HG03135 (cell line): ENCODE results near the gene FBLN2.
"Not testable (repeated sequence)": the region's sequence is repeated elsewhere in the genome, so short reads cannot be mapped to it uniquely, and the experiment has no call there.

ENCODE experiments used
- ATAC-seq: cut with Tn5 transposase; IDR thresholded peaks from one replicate; pipeline ENCODE4 v1.9.1; 2021; ENCODE audit warnings: mild to moderate bottlenecking, moderate library complexity; ENCODE audit not compliant: unreplicated experiment

The FBLN2 gene

DNA sequence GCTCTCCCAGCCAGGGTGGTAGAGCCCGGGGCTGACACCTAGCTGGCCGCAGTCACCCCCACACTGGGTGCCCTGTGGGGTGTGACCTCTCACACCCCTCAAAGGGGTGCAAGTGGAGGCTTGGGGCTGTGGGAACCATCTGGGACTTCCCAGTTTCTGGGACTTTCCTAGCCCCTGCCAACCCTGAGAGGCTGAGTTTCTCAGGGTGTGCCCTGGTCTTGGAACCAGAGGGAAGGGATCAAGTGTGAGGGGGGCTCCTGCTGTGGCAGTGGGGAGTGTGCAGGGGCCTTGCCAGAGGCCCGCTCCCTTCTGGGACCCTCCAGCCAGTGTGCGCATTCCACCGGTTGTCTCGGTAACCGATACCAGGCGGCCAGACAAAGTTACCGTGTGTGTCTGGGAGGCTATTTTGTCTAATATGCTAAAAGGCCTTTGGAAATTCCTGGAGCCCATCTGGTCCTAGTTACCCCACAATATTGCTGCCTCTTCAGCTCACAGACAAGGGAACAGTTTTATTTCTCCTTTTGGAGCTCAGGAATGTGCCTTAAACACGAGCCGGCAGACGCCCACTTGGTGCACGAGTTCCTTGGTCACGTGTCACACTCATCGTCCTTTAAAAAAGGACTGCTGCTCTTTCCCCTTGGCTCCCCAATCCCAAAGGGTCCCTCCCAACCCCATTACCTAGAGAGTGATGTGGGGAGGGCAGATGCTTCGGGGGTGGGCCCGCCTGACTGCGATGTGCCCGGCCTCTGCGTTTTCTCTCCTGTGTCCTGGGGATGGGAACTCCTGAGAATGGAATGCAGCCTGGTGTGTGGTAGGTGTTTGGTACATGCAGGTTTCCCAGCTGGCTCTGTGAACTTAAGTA lies 35.6 kb upstream of the FBLN2 start:
- ATAC-seq = no peak

DNA sequence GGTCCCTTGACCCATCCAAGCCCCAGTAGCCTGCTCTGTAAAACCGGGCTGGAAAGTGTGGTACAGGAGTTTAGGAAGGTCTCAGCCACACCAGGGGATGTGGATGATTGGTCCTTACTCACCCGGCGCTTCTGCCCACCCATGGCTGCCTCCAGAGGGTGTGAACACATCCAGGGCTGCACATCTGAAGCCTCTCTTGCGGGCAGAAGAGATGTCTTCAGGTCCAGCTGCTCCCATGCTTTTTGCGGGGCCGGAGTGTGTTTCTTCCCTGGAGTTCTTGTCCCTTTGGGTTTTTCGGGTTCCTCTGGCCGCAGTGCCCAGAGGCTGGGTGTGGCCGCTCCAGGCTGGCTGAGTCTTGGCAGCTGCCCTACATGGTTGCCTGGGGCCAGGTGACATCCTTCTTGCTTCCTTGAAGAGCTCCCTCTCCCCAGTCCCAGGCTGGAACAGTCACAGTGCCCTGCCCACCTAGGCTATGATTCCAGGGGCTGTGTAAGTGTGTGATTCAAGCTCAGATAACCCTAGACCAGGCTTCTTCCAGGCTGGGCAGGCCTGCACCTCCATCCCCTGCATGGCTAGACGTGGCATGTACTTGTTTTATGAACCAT lies 34.9 kb upstream of the FBLN2 start:
- ATAC-seq = no peak

DNA sequence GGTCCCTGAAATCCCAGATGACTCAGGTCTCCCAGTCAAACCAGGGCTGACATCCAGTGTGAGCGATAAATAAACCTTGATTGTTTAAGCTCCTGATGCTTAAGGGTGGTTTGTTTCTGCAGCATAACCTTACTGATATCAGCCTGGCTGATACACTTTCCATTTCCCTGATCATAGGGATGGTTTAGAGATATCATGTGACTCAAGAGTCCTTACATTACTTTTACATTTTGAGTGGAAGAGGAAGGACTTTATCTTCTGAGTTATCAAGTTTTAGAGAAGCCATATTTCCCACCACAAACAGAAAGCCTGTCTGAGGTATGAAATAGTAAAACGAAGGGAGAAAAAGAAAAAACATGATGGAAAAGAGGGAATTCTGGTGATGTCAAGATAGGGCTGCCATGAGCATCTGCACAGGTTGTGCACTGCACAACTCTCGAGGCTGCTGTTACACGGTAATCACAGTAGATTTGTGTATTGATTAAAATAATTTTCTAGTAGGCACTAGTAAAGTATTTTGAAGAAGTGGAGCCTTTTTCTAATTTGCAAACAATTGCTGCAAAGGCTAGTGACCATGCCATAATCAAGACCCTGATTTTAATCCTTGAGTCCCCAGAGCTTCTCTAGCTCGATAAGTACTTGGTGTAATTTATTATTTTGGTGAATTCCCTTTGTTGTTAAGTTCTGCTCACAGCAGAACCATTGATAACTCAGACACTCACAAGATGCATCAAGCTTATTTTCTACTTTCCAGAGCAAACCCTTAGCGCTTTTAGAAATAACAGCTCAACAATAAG lies 34.1 kb upstream of the FBLN2 start:
- no peak for ATAC-seq

DNA sequence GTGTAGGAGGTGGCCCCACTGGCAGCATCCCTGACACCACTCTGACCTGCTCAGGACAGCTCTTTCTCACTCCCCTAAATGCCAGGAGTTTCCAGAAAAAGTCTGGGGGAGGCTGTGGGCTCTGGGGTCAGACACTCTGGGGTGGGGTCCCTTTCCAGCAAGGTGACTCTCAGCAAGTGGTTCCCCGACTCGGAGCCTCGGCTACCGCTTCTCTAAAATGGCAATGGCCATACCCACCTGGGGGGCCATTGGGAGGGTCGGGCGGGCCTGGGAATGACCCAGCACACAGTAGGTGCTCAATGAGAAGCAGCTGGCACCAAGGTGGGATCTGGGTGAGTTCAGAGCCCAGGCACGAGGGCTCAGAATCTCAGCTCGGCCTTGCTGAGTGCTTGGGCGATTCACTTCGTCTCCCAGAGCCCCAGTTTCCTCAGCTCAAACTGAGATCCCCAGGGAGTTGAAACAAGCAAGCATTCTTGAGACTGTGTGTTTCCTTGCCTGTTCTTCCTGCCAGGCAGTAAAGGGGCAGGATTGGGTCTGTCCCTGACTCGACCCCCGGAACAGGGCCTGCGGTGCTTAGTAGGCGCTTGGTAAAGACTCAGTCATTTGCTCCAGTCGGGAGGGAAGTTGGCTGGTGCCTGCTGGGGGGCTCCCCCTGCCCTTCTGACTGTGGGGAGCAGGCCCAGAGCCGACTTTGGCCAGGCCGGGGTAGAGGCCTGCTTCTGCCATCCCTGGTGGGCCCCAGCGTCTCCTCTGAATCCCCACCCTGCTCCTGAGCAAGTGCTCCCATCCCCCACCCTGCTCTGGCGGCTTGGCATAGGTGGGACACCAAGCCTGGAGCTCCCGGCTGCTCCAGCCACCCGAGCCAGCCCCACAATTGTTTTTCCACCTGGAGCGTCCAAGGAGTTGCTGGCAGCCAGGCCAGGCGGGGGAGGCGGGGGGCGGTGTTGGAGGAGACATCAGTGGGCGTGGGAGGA lies 32.9 kb upstream of the FBLN2 start:
- no peak for ATAC-seq

DNA sequence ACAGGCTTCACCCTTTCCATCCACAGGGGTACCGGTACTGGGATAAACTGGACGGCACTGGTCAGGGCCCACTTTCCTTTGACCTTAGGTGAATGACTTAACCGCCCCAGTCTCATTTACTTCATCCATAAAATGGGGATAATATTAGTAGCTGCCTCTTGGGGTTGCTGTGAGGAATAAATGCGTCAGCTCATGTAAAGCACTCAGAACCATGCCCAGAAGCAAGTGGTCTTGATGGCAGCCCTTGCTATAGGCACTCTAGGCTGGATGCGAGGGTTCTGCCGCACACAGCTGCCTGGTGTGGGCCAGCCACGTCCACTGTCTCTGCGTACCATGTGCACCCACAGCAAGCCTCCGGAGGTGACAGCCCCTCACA lies 32.2 kb upstream of the FBLN2 start:
- no peak for ATAC-seq

DNA sequence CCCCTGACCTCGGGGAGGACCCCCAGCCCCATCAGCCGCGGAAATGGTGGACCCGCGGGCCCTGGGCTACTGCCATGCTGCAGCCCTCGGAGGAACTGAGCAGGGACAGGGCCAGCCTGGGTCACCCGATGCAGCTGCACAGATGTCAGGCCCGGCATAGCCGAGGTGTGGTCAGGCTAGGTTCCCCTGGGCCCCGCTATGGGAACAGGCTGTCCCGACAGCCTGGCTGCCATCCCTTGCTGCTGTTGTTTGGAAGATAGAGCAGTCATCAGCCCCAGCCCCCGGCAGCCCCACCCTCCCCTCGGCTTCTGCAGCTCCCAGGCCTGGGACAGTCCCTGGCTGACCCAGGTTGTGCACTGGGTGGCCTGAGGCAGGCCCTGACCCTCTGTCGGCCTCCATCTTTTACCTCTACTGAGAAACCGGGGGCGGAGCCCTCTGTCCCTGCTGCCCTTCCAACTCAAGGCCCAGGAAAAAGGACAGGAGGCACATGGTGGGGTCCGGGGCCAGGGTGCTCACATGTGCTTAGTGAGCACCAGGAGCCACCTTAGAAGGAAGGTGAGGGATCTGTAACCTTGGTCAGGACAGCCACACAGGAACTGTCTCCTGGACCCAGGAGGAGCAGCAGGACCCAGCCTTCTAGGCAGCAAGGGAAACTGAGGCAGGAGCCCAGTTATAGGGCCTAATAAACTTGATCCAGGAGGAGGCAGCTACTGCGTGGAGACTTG lies 31.5 kb upstream of the FBLN2 start:
- ATAC-seq = no peak

DNA sequence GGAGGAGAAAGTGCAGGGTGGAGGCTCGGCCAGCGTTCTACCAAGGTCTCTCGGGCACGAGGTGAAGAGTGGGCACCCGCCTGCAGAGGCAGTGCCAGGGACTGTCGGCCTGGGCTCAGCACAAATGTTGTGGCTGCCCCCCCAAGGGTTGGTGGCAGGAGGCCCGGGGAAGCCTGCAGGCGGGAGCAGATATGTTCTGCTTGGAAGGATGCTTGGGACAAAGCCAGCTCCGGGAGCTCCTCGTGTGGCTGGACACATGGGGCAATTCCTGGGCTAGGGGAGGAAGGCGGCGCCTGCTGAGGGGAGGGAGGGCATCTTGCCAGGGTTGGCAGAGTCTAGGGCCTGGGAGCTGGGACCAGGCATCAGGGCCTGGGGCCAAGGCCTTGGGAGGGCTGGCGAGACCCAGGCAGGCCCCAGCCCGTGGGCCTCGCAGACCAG lies 30.4 kb upstream of the FBLN2 start:
- ATAC-seq = no peak

DNA sequence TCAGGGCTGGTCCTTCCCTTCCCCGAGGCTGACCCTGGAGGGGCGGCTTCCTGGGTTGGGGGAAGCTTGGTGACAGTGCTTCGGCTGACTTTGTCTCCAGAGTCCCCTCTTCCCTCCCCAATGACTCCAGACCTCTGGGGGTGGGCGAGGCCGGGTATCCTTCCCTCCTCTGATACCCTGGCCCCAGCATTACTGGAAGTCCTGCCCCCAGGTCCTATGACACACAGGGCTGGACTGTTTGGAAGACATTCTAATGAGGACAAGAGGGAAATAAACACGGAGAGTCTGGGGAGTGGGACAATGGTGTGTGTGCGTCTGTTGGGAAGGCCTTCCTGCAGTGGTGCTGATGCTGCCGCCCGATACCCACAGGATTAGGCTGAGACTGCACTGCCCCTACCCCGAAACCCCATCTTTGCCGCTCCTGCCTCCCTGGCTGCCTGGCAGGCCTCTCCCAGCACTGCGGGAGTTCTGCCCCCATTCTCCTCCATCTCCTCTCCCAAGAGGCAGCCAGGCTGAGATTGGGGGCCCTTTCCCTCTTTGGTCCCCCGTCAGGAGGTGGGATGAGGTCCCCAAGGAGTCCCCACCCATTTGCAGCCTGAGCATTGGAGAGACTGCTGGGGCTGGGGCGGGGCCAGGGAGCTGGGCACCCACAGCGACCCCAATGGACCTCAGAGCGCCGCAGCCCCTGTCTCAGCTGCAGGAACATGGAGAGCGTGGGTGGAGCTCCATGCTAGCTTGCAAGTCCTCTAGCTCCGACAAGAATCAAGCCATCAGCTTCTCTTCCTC lies 29.7 kb upstream of the FBLN2 start:
- no peak for ATAC-seq

DNA sequence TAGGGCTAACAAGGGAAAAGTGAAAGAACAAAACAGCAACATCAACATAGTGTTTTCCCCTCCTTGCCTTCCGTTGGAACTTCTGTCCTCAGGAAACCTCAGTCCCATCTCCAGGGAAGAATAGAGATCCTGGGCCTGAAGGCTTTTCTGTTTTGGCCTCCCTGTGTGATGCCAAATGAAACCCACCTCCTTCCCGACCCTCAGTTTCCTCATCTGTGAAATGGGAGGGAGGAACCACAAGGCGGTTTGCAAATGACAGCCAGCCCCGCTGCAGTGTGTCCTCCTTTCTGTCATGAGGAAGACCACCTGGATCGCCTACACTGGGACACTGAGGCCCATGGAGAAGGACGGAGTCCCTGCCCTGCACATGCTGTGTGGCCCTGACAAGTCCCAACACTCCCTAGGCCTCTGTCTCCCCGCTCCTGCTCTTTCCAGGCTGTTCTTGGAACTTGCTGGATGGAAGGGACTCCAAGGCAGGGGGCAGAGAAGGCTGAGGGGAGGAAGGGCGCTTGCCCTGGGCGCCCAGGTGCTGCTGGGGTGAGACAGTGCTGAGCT lies 28.5 kb upstream of the FBLN2 start:
- no peak for ATAC-seq

DNA sequence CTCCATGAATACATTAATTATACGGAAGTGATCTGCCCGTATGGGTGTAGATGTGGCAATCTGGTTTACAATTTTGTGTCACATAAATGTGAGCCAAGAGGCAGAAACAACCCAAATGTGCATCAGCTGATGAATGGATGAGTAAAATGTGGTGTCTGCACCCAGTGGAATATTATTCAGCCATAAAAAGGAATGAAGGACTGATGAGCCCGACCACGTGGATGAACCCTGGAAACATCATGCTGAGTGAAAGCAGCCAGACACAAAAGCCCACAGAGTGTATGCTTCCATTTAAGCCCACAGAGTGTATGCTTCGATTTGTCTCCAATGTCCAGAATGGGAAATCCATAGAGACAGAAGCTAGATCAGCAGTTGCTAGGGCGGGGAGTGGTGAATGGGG lies 27.6 kb upstream of the FBLN2 start:
- ATAC-seq = no peak

DNA sequence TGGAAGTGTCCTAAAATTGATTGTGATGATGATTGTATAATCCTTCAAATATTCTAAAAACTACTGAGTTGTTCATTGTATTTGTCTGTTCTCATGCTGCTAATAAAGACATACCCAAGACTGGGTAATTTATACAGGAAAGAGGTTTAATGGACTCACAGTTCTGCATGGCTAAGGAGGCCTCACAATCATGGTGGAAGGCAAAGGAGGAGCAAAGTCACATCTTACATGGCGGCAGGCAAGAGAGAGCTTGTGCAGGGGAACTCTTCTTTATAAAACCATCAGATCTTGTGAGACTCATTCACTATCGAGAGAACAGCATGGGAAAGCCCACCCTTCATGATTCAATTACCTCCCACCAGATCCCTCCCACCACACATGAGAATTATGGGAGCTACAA lies 27.2 kb upstream of the FBLN2 start:
- ATAC-seq = not testable (repeated sequence)

DNA sequence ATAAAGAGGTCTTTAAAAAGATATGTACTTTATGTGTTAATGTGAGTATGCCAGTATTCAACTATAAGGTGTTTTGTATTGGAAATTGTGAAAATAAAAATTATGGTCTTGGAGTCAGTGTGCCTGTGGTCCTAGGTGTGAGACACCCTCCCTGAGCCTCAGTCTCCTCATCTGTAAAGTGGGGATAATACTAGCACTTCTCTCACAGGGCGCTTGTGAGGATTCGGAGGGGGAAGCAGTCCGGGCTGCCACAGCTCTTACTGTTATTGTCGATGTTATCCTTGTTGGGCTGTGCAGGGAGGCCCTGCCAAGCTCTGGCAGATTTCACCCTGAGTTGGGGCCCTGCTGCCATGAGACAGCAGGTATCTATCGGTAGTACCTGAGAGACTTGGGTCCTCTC lies 26.7 kb upstream of the FBLN2 start:
- ATAC-seq = no peak

DNA sequence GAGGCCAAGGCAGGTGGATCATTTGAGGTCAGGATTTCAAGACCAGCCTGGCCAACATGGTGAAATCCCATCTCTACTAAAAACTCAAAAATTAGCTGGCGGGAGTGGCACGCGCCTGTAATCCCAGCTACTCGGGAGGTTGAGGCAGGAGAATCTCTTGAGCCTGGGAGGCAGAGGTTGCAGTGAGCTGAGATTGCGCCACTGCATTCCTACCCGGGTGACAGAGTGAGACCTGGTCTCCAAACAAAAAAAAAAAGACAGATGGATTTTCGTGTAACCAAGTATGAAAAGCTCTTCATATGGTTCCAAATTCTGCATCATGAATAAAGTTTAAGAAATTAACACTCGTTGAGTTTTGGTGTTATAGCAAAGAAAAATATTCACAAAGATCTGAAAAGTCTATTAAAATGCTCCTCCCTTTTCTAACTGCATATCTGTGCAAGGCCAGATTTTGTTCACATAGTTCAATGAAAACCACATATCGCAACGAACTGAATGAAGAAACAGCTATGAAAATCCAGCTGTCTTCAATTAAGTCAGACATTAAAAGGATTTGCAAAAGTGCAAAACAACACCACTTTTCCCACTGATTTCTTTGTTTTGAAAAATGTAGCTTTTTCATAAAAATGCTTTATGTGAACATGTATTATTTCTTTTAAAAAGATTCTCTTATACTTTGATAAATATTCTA lies 23.8 kb upstream of the FBLN2 start:
- ATAC-seq = no peak

DNA sequence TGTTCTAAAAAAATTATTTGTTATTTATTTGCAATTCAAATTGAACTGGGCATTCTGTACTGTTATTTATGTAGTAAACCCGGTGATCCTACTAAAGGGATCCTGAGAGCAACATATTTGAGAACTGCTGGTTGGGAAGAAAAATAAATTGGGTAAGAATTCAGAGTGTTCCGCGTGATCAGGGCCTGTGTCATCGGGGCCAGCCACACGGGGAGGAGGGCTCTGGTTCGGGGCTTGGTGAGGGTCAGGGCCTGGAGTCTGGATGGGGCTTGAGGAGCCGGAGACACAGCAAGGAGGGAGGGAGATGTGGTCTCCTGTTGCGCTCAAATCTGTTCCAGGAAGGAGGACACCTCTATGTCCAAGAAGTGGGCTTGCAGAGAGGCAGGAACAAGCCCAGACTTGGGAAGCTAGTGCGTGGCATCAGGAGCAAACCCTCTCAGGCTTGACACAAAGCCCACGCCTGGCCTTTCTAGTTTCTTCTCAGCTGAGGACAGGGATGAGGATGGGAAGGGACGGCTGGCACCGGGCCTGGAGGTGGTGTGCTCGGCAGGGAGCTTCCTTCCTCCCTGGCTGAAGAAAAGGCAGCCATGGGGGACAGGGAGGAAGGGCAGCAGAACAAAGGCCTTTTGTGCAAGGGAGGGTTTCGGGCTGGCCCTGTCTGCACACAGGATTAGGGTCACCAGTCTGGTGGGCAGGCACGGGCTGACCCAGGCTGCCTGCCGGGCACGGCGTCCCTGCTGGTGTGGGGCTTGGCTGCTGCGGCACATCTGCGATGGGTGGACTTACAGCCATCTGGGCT lies 22.9 kb upstream of the FBLN2 start:
- ATAC-seq = no peak

DNA sequence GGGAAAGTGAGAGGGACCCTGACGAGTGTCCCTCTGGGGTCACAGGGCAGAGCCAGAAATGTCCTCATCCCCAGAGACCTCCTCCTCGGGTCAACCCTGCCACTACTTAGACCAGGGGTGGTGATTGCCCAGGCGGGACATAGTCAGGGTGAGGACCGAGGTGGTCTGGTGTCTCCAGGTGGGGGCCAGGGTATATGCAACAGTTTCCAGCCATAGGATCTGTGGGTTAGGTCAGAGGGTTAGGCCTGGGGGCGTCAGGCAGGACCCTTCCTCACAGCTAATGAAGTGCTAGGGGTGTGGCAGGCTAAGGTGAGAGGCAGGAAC lies 22.3 kb upstream of the FBLN2 start:
- ATAC-seq = no peak

DNA sequence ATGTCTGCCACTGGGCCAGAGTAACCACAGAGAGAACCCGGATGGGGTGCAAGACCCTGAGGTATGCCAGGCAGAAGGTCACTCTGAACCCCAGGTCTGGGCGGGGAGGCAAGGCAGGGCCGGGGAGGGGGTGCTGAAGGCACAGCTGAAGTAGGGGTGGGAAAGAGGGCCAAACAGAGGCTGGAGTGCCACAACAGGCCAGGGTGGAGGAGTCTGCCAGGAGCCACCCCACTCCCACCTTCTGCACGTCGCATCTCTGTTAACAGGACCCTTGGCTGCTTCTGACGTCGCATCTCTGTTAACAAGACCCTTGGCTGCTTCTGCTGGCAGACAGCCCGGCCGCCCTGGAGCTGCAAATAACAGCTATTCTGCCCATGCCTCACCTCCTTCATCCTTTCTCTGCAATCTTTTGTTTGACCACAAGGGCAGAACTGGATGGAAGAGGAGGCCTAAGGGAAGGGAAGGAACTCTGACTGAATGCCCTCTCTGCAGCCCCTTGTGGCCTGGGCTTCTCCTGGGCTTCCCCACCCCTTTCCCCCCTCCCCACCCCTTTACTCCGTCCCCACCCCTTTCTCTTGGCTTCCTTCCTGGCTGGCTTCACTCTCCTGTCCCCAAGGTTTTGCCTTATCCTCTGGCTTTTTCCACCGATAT lies 20.6 kb upstream of the FBLN2 start:
- no peak for ATAC-seq
